Middle frontal gyrus (tissue), 1 donor: ENCODE measurements around the gene GALNT9.
A peak's percentile ranks its signal among the peaks of the same experiment; 100 is the strongest.
"Not testable (repeated sequence)": the region's sequence is repeated elsewhere in the genome, so short reads cannot be mapped to it uniquely, and the experiment has no call there.

ENCODE experiments used
- DNase-seq: peaks from one replicate; pipeline ENCODE4 v3.0.0-alpha.2; 2015; ENCODE audit warnings: low spot score; ENCODE audit errors: extremely low spot score

GALNT9 gene

DNA sequence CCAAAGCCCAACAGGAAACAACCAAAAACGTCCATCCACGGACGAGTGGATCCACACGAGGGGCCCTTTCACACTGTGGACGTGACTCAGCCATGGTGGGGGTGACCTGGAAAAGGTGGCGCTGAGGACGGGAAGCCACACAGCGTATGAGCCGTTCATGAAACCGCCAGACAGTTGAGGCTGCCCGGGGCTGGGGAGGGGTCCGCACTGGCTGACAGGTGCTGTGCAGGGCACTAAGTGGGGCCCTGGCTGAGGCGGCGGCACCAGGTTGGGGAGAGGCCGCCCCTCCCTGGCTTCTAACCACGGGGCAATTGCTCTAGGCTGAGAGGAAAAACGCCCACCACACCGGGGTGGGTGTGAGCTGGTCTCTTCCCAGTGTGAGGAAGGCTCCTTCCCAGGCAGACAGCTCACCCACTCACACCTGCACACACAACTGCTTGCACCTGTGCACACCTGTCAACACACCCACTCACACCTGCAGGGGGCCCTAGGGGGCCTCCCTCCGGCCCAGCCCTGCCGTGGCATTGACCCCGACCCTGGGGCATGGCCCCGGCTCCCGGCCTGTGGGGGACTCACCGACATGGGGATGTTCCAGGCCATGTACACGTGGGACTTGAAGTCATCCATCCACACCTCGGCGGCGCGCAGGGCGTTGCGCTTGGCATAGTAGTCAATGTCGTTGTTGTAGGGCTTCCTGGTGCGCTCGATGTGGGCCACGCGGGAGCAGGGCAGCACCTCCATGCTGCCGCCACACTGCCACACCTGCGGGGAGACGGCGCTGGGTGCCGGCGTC lies 126.3 kb downstream of the GALNT9 start:
- no peak for DNase-seq

DNA sequence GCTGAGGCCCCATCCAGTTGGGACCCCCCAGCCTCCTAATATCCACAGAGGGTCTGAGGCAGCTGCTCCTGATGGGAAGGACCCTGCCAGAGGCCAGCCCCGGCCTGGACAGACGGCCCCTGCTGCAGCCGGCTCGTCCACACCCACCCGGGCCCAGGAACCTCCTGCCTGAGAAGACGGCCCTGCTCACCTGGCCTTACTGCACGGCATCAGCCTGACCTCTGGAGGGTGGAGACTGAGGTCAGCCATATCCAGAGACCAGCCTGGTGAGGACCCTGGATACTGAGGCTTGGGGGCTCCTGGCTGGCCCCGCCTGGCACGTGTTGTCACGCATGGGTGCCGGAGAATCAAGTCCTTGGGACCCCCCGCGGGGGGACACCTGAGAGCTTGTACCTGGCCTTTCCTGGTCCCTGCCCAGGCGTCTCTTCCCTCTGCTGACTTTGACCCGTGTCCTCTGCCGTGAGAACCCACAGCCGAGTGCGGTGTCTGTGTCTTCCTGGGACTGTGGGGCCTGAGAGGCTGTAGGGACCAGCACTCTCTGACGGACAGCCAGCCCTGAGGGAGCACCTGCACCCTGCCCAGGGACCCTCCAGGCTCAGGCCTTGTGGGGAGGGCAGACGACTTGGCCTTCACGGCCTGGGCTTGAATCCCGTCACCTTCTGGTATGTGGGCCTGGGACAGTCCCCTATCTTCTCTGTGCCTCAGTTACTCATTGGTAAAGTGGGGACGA lies 127.8 kb downstream of the GALNT9 start:
- no peak for DNase-seq

DNA sequence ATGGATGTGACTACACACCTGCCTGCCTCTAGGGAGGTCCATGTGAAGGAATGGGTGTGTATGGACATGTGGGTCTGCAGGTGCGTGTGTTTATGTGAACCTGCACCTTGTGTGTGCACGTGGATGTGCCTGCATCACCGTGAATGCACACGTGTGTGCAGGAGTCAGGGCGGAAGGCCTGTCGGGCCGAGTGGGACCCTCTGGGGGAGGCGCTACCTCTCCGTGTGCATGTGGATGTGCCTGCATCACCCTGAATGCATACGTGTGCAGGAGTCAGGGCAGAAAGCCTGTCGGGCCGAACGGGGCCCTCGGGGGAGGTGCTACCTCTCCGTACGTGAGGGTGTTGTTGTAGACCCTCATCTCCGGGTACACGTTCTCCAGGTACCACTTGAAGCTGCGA lies 128.6 kb downstream of the GALNT9 start:
- no peak for DNase-seq

DNA sequence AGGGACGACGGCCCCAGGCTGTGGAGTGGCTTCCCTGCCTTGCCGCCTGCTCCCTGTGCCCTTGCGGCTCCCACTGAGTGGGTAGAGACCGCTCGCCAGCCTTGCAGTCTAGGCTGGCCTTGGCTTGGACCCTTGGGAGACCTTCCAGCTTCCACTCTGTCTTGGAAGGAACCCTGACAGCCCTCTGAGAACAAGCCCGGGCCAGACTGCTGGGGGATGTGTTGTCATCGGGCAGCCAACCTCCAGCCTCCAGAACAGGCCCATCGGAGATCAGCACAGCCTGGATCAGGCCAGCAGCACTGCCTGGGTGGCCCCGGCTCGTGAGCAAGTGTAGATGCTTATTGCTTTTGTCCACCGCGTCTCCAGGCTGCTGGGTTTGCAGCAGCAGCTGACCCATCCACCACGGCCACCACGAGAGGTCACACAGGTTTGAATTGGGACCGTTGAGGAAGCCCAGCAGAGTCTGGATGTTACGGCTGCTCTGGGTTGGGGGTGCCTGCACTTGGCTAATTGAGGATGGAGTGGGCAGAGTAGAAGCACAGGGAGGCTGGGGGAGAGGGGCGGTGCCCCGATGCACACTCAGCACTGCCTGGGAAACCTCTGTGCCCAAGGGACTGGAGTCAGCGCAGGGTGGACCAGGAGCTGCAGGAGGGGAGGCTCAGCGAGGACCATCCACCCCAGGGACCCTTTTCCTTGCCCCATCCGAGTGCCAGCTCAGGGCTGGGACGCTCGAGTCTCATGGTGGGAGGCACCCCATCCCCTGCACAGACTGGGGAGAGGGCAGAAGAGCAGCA lies 129.7 kb downstream of the GALNT9 start:
- DNase-seq = no peak

- no peak for DNase-seq
Observed at GRCh38 chr12:132199101-132199500, 130.3 kb downstream of the GALNT9 start.

DNA sequence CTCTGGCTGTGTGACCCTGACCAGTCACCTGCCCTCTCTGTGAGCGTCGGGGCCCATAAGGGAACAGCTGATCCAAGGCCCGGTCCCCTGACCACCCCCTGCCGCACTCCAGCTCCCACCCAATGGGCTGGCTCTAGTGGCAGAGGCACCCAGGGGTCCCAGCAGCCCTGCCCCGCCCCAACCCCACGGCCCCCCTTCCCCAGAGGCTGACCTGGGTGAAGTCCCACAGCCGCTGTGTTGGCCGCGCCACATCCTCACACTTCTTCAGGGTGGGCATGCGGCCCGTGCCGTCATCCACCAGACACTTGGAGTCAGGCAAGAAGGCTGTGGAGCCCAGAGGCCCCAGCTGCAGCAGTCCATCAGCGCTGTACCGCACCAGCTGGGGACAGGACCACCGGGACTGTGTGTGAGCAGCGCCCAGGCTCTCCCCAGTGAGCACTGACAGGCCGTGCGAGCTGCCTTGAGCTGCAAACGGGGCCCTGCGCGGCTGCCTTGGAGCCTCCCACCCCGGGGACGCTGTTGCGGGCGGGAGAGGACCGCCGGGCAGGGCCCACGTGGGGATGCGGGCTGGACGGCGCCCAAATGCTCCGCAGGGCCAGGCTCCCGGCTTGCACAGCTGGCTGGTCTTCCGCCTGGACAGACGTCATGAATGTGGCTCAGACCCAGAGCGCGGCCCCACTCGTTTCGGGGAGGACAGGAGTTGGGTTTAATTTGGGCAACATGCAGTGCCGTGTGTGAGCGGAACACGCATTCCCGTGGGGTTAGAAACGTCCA lies 131.6 kb downstream of the GALNT9 start:
- DNase-seq = no peak

DNA sequence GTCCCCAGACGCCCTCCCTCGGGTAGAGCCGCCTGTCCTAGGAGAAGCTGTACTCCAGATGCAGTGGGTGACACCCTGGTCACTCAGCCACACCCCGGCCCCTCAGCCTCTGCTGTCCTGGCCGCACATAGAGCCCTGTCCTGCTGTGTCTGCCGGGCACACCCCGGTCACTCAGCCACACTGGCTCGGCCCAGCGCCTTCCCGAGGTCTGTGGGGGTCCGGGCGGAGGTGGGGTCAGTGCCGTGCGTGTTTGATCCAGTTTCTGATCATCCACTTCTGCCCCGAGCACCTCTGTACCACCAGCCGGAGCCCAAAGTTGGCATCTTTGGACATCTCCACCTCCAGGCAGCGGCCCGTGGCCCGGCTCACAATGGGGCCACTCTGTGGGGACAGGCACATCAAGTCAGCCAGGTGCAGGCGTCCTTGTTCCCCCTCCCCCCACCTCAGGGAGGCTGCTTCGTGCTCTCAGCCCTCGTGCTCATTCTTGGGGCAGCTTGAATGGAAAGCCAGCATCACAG lies 132.5 kb downstream of the GALNT9 start:
- no peak for DNase-seq

- DNase-seq = no peak
Observed at GRCh38 chr12:132196038-132196872, 133.1 kb downstream of the GALNT9 start.

- not testable (repeated sequence) for DNase-seq
Observed at GRCh38 chr12:132195242-132195641, 134.1 kb downstream of the GALNT9 start.

DNA sequence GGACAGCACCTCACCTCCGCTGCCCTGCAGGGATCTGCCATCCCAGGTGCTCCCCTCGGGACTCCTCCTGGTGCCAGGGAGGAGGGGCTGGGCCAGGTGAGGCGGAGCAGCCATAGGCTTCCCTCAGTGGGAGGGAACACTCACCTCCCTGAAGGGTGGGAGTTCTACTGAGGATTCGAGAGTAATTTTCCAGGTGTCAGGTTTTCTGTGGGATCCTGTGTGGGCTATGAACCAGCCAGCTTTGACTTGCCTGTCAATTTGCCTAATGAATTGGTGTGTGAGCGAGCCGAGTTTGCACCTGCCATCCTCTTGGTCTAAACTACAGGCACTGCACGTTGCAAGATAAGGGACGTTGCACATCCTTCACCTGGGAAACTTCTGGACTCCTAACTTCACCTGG lies 134.8 kb downstream of the GALNT9 start:
- DNase-seq = no peak

DNA sequence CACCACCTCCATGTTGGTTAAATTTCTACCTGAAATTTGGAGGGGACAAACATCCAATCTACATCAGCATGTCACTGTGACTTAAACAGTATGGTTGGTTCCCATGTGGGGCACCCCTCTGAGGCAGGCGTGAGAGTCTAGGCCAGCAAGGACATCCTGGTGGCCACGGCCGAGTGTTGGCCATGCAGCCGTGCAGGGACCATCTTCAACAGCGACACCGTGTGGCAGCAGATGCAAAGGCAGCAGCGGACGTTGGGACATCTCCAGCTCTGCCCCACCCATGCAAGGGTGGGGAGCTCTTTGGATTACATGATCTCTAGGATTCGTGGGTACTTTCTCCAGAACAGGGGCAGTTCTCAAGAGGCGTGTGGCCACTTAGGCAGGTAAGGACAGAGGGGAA lies 135.3 kb downstream of the GALNT9 start:
- DNase-seq = no peak

- no peak for DNase-seq
Observed at GRCh38 chr12:132191715-132192553, 137.5 kb downstream of the GALNT9 start.

DNA sequence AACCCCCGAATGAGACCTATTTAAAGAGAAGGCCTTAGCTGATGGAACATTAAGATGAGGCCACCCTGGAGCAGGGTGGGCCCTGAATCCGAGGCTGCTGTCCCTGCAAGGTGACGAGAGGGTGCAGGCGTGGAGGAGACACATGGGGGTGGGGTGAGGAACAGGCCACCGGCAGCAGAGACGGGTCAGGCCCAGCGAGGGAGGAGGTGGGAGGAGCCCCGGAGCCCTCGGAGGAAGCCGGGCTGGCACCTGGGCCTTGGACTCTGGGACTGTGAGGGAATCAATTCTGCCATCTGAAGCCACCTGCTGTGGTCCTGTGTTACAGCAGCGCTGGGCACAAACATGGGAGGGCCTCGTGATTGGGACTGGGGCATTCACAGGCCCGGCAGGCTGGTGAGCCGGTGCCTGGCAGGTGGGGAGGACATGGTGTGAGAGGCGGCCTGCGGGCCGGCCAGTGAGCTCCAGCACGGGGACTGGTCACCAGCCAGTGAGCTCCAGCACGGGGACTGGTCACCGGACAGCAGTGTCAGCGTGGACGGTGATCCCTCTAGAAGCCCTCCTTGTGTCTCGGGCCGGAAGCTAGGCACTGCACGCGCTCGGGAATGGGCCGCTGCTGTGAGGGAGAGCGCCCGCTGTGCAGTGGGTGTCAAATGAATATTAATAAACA lies 138.4 kb downstream of the GALNT9 start:
- no peak for DNase-seq

- DNase-seq = no peak
Observed at GRCh38 chr12:132190012-132190755, 139.2 kb downstream of the GALNT9 start.

GRCh38 chr12:132189378-132190011 lies 139.9 kb downstream of the GALNT9 start:
- DNase-seq = peak; percentile 67

- DNase-seq = no peak
Observed at GRCh38 chr12:132188916-132189325, 140.5 kb downstream of the GALNT9 start.

- DNase-seq = no peak
Observed at GRCh38 chr12:132188451-132188901, 140.9 kb downstream of the GALNT9 start.
